Adipocyte (in vitro differentiated cells): ENCODE measurements around the gene TMPRSS7.
"Not testable (repeated sequence)": the region's sequence is repeated elsewhere in the genome, so short reads cannot be mapped to it uniquely, and the experiment has no call there.

Experiments used
- DNase-seq: peaks from one replicate; pipeline ENCODE4 v3.0.0-alpha.2; 2015; ENCODE audit warnings: low read depth
- H3K27me3 ChIP-seq: replicated peaks from 2 replicates; pipeline ENCODE4 v1.7.0; 2013; ENCODE audit warnings: mild to moderate bottlenecking, low read length, moderate library complexity; ENCODE audit not compliant: control insufficient read depth, insufficient read depth
- H3K36me3 ChIP-seq: 2 replicates; pipeline ENCODE4 v1.7.0; 2013; ENCODE audit warnings: low read length, mild to moderate bottlenecking, moderate library complexity; ENCODE audit not compliant: control insufficient read depth, insufficient read depth, severe bottlenecking
- H3K4me1 ChIP-seq: 2 replicates; pipeline ENCODE4 v1.7.0; 2013; ENCODE audit warnings: mild to moderate bottlenecking, low read length, moderate library complexity; ENCODE audit not compliant: control insufficient read depth, insufficient read depth
- H3K4me3 ChIP-seq: 2 replicates; pipeline ENCODE4 v1.7.0; 2013; ENCODE audit warnings: mild to moderate bottlenecking, low read length, moderate library complexity
- H3K9ac ChIP-seq: 2 replicates; pipeline ENCODE4 v1.7.0; 2013; ENCODE audit warnings: mild to moderate bottlenecking, low read length, moderate library complexity
- H3K9me3 ChIP-seq: 2 replicates; pipeline ENCODE4 v1.7.0; 2013; ENCODE audit warnings: mild to moderate bottlenecking, low read length, moderate library complexity; ENCODE audit not compliant: control insufficient read depth

Gene TMPRSS7

DNA sequence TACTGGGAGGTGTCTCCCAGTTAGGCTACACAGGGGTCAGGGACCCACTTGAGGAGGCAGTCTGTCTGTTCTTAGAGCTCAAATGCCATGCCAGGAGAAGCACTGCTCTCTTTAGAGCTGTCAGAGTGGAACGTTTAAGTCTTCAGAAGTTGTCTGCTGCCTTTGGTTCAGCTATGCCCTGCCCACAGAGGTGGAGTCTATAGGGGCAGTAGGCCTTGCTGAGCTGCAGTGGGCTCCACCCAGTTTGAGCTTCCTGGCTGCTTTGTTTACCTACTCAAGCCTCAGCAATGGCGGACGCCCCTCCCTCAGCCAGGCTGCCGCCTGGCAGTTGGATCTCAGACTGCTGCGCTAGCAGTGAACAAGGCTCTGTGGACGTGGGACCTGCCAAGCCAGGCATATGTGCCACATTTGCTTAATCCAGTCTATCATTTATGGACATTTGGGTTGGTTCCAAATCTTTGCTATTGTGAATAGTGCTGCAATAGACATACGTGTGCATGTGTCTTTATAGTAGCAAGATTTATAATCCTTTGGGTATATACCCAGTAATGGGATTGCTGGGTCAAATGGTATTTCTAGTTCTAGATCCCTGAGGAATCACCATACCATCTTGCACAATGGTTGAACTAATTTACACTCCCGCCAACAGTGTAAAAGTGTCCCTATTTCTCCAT is 38.0 kb downstream of the TMPRSS7 start:
- not testable (repeated sequence) for H3K36me3 ChIP-seq, H3K4me3 ChIP-seq, H3K9me3 ChIP-seq, H3K27me3 ChIP-seq, H3K9ac ChIP-seq, DNase-seq
- H3K4me1 ChIP-seq = peaks cover 17% of the 10 kb centered on the region

DNA sequence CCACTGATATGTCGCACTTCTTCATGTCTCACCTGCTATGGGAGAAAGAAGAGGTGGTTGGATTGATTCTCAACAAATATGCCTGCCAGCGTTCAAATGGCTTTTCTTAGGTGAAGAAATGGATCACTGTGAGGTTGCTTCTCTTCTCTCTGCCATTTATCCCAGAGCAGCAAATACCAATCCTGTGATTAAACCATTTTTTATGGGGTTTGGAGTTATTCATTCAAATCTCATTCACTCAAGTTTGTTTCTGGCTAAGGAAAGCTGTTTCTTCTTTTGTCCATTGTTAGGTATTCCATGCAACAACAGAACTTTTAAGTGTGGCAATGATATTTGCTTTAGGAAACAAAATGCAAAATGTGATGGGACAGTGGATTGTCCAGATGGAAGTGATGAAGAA is 39.5 kb downstream of the TMPRSS7 start:
- Histone ChIP-seq H3K4me1 (peaks cover 17% of the 10 kb centered on the region), H3K27me3 (no peaks in the 10 kb centered on the region)

DNA sequence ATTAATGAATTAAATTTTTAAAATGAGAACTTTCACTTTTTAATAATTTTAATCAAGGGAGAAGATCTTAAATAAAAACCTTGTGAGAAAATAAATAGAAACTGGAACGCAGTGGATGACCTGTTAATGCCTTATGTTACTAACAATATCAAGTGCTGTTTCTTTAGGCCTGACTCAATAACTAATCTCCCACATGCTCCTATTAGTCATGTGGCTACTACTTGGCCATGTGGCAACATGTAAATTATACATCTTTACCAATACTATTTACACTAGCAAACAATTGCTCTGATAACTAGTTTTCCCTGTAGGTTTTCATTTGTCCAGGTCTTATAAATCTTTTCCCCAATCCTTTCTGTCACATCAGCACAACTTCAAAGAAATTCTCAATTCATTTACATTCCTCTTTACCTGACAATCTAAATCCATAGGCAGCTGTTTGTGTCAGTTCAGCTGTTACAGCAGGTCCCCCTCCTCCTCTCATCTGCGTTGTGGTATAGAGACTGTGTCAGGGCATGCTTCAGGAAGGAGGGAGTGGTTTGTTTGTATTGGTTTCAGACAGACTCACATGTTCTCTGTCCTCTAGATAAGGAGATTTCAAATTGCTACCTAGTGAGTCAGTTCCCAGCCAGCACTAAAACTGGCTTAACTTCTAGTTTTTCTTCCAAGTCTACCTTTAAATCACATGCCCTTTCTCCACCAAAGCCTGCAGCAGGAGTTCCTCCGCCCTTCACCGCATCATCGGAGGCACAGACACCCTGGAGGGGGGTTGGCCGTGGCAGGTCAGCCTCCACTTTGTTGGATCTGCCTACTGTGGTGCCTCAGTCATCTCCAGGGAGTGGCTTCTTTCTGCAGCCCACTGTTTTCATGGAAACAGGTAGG is 40.3 kb downstream of the TMPRSS7 start:
- peak; percentile 79 for DNase-seq
- H3K27me3 ChIP-seq = no peaks in the 10 kb centered on the region
- peak overlapping the region; percentile 33 for H3K9ac ChIP-seq
- H3K4me3 ChIP-seq = peak overlapping the region; percentile 19
- H3K9me3 ChIP-seq = no peaks in the 10 kb centered on the region
- H3K4me1 ChIP-seq = peaks cover 17% of the 10 kb centered on the region
- no peaks in the 10 kb centered on the region for H3K36me3 ChIP-seq

More for the DNA sequence above, 39.5 kb downstream of the TMPRSS7 start:
- H3K36me3 ChIP-seq = no peaks in the 10 kb centered on the region
- H3K9ac ChIP-seq = no peak overlapping the region
- peak; percentile 27 for DNase-seq
- no peaks in the 10 kb centered on the region for H3K9me3 ChIP-seq
- H3K4me3 ChIP-seq = no peak overlapping the region

DNA sequence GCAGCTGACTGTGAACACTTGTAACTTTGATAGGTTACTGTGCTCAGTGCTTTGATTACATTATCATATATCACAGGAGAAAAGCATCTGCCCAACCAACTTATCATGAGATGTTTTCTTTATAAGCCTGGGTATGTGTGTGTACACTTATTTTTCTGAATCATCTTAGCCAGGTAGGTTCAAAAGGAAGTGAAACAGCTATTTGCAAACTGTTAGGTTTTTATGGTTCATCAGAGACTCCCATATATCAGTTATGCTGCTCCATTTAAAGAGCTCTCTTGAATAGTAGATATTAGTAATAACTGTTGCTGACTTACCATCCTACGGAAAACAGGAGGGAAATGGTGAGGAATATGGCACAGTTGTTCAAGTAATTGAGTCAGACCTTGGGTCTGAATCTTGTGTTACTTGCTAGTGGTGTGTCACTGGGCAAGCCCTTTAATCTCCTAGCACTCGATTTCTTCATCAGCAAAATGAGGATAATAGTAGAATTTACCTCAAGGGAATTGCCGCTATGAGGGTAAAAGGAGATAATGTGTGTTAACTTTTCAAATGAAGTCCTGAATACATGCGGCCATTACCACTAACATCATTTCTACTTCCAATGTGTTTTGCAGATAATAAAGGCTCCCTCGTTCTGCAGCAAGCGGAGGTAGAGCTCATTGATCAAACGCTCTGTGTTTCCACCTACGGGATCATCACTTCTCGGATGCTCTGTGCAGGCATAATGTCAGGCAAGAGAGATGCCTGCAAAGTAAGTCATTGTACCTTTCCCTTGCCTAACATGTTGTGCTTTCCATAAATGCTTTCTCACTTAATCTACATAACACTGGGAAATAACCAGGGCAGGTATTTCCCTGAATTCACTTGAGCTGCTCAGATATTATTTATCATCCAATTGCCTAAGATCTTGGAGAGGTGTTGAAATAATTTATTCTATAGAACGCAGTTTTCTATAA is 43.9 kb downstream of the TMPRSS7 start:
- Histone ChIP-seq H3K4me3 (no peak overlapping the region), H3K27me3 (no peaks in the 10 kb centered on the region), H3K9ac (no peak overlapping the region), H3K4me1 (peaks cover 17% of the 10 kb centered on the region), H3K9me3 (no peaks in the 10 kb centered on the region), H3K36me3 (no peaks in the 10 kb centered on the region)
- no peak for DNase-seq

DNA sequence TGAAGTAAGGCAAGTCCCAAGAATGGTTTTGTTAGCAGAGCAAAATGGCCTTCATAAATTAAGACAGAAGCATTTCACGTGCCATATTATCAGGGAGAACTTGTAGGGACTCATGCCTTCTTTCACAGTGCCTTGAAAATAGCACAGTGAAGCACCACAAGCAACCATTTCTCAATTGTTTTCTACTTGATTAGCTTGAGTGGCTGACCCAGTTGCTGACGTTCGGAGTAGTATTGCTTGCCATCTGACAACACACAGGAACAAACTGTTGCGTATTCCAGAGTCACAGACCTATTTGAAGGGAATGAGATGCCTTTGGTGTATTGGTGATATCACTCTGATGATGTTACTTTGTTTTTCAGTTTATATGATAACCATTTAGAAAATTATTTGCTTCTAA is 48.7 kb downstream of the TMPRSS7 start:
- Histone ChIP-seq H3K4me3 (no peak overlapping the region), H3K27me3 (no peaks in the 10 kb centered on the region), H3K9me3 (no peaks in the 10 kb centered on the region), H3K36me3 (no peaks in the 10 kb centered on the region), H3K9ac (no peak overlapping the region), H3K4me1 (peaks cover 7% of the 10 kb centered on the region)
- DNase-seq = no peak

DNA sequence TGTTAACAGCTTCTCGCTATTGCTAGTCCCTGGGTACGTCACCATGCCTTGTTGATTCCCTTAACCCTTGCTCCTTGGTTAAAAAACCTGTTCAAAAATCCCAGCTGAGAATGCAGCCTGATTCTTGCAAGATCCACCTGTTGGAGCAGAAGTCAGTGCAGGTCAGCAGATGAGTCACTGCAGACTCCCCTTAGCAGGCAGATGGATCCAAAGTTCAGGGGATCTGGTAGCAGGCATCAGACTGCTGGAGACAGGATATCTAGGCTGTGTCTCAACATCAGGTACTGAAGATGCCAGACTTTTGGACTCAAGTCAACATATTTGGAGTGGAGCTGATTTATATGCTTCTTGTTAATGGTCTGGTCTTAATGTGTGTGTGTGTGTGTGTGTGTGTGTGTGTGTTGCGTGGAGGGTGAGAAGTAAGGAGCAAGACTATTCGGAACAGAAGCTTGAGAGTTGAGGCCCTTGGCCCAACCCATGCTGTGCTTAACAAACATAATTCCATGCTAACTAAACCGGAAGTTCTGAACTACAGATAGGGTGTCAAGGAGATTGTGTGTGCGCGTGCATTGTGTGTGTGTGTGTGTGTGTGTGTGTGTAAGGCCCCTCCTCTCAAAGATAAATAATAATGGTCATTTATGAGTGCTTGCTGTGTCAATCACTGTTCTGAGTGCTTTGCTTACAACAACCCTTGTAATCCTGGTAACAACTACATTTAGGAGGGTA is 50.6 kb downstream of the TMPRSS7 start:
- no peak overlapping the region for H3K4me3 ChIP-seq
- no peaks in the 10 kb centered on the region for H3K27me3 ChIP-seq
- H3K4me1 ChIP-seq = peaks cover 7% of the 10 kb centered on the region
- H3K9me3 ChIP-seq = no peaks in the 10 kb centered on the region
- H3K36me3 ChIP-seq = no peaks in the 10 kb centered on the region
- H3K9ac ChIP-seq = no peak overlapping the region
- no peak for DNase-seq

DNA sequence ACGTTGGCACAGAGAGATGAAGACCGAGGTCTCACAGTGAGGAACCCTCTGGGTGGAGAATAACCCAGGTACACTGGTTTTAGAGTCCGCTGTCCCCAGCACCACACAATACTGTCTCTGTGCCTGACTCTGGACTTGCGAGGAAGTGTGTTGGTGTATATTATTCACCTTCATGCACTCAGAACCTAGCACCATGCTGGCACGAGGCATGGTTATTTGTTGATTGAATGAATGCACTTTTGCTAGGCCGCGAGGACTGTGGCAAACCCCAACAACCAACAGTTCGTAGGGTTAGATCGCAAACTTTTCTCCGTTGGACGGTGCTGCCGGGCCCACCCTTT is 51.2 kb downstream of the TMPRSS7 start:
- peaks cover 7% of the 10 kb centered on the region for H3K4me1 ChIP-seq
- H3K9ac ChIP-seq = peak overlapping the region; percentile 70
- H3K4me3 ChIP-seq = peak overlapping the region; percentile 83
- DNase-seq = no peak
- H3K36me3 ChIP-seq = no peaks in the 10 kb centered on the region
- no peaks in the 10 kb centered on the region for H3K27me3 ChIP-seq
- H3K9me3 ChIP-seq = no peaks in the 10 kb centered on the region

DNA sequence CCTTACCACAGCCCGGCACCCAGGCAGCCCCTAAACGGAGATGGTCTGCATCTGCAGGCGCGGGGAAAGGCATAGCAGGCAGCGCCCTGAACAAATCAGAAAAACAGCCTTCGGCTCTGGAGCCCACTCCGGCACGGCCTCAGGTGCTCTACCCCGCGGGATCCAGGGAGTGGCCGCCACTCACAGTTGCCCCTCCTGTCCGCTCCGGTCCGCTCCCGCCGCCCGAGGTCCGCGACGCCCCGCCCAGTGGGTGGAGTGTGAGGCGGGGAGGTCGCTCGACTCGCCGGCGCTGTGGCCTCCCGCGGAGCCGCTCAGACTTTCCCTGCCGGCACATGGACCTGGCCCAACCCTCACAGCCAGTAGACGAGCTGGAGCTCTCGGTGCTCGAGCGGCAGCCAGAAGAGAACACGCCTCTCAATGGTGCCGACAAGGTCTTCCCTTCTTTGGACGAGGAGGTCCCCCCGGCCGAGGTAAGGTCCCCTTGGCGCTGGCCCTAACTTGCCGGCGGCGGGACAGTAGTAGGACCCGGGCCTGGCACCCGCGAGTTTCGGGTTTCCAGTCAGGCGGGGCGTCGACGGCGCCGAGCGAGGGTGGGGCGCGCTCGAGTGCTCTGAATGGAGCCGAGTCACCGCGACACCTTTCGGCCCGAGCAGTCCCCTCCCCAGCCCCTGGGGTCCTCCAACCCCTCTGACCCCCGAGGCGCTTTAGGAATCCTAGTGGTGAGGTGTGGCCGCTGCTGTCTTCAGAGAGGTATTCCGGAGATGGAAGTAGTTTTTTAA is 51.7 kb downstream of the TMPRSS7 start, which contains the start of gene C3orf52:
TSS of gene C3orf52 (plus strand) at position 314 of the 779 bp plus-strand sequence. CDS start at position 333, 19 bp downstream.
- Histone ChIP-seq H3K36me3 (no peaks in the 10 kb centered on the region), H3K4me1 (peaks cover 7% of the 10 kb centered on the region), H3K27me3 (no peaks in the 10 kb centered on the region), H3K9ac (peak within 1 kb of the TSS; percentile 70), H3K4me3 (peak within 1 kb of the TSS; percentile 83), H3K9me3 (no peaks in the 10 kb centered on the region)
- DNase-seq = peak; percentile 90

DNA sequence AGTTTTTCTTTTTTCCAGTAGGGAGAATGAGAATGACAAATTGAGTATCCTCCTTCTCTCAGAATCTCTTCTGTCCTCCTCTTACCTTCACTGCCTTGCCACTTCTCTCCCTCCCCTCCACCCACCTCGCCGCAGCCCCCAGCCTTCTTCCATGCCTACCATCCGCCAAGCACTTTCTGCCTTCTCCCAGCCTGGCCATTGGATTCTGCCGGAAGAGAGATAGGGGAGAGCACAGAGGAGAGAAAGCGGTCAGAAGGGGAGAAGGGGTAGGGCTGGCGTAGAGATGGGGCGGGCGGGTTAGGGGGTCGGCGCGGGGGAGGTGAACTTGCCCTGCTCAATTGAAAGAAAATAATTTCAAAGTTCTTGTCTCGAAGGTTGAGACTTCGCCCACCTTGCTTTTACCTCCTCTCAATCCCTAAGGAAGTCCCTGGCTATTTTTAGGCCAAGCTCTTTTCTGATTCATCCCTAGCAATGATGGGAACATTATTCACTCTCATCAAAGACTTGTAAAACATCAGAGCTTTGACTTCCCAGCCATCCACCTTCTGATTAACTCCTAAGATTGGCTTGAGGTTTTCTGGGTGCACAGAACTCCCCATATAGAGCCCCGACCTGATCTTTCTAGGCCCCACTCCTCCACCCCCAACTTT is 52.5 kb downstream of the TMPRSS7 start:
- Histone ChIP-seq H3K9me3 (no peaks in the 10 kb centered on the region), H3K4me3 (peak overlapping the region; percentile 83), H3K9ac (peak overlapping the region; percentile 70), H3K4me1 (peaks cover 7% of the 10 kb centered on the region), H3K27me3 (no peaks in the 10 kb centered on the region), H3K36me3 (no peaks in the 10 kb centered on the region)
- peak; percentile 46 for DNase-seq
